Stromal cell of bone marrow (primary cell): ENCODE data around the gene HOXD8.

Source experiments
- DNase-seq: peaks from one replicate; pipeline ENCODE4 v3.0.0-alpha.2; 2012; ENCODE audit warnings: low read depth

Gene HOXD8

GRCh38 chr2:176130957-176131847, 1.7 kb downstream of the HOXD8 start:
- no peak for DNase-seq

- DNase-seq: no peak
These were observed 2.3 kb downstream of the HOXD8 start for GRCh38 chr2:176131848-176132158.

- no peak for DNase-seq
These were observed 3.0 kb downstream of the HOXD8 start for GRCh38 chr2:176132205-176133171.

- DNase-seq: no peak
These were observed 3.9 kb downstream of the HOXD8 start for GRCh38 chr2:176133389-176133788.

- DNase-seq: no peak
These were observed 4.5 kb downstream of the HOXD8 start for GRCh38 chr2:176134035-176134434.

GRCh38 chr2:176135035-176135440, 5.5 kb downstream of the HOXD8 start:
- DNase-seq: no peak

- no peak for DNase-seq
These were observed 7.1 kb downstream of the HOXD8 start for GRCh38 chr2:176136374-176137251.

- DNase-seq: no peak
These were observed 7.7 kb downstream of the HOXD8 start for GRCh38 chr2:176137252-176137580.

- no peak for DNase-seq
These were observed 8.4 kb downstream of the HOXD8 start for GRCh38 chr2:176137906-176138305.

- no peak for DNase-seq
These were observed 9.0 kb downstream of the HOXD8 start for GRCh38 chr2:176138526-176138922.

GRCh38 chr2:176138923-176139660, 9.6 kb downstream of the HOXD8 start:
- DNase-seq: no peak

- no peak for DNase-seq
These were observed 10.4 kb downstream of the HOXD8 start for GRCh38 chr2:176139661-176140512.

- peak; percentile 58 for DNase-seq
These were observed 11.2 kb downstream of the HOXD8 start for GRCh38 chr2:176140513-176141317.

- DNase-seq: no peak
These were observed 12.8 kb downstream of the HOXD8 start for GRCh38 chr2:176142281-176142680.

GRCh38 chr2:176145085-176145969, 15.8 kb downstream of the HOXD8 start:
- DNase-seq: no peak

GRCh38 chr2:176146101-176146500, 16.6 kb downstream of the HOXD8 start:
- DNase-seq: no peak

- DNase-seq: no peak
These were observed 17.1 kb downstream of the HOXD8 start for GRCh38 chr2:176146645-176147044.

- no peak for DNase-seq
These were observed 17.8 kb downstream of the HOXD8 start for GRCh38 chr2:176147210-176147799.
